HepG2 (cell line): ENCODE results near the gene CHKA. TPM values are rescaled to one million over a fixed set of nuclear protein-coding genes. Genes with fewer than 3 reads are reported as not detected.

Experiments
- AGO2 ChIP-seq: fragments of 200-400 bp; formaldehyde crosslinking; optimal IDR thresholded peaks from 2 replicates; pipeline ENCODE3; 2017; ENCODE audit warnings: mild to moderate bottlenecking, low read depth, low read length, moderate library complexity
- DDIT3 ChIP-seq: sonication (generic); formaldehyde crosslinking; IDR thresholded peaks from 2 replicates; pipeline ENCODE4 v1.4.0; 2020; ENCODE audit warnings: mild to moderate bottlenecking, missing genetic modification reagents
- FOSL2 ChIP-seq: sonication (generic); formaldehyde crosslinking; IDR thresholded peaks from 2 replicates; pipeline ENCODE4 v1.4.0; 2020; ENCODE audit warnings: missing genetic modification reagents
- KDM1A ChIP-seq: IDR thresholded peaks from 2 replicates; pipeline ENCODE4 v1.6.1; 2016; ENCODE audit warnings: missing compliant biosample characterization
- NR2F6 ChIP-seq, 2 experiments: IDR thresholded peaks; 2 replicates each; pipeline ENCODE4 v1.6.1; 2016; ENCODE audit warnings: antibody characterized with exemption in 1 of 2, mild to moderate bottlenecking in 1 of 2
- PAX8 ChIP-seq: sonication (generic); formaldehyde crosslinking; IDR thresholded peaks from 2 replicates; pipeline ENCODE4 v1.8.0; 2022; ENCODE audit warnings: mild to moderate bottlenecking, missing genetic modification reagents, borderline replicate concordance
- ZFP36 ChIP-seq: fragments of 150-350 bp; IDR thresholded peaks from 2 replicates; pipeline ENCODE4 v1.6.1; 2018; ENCODE audit warnings: borderline replicate concordance, low read length, low read depth; ENCODE audit not compliant: partially characterized antibody
- ZKSCAN5 ChIP-seq: sonication (generic); formaldehyde crosslinking; IDR thresholded peaks from 2 replicates; pipeline ENCODE4 v1.5.1; 2020; ENCODE audit warnings: mild to moderate bottlenecking, missing genetic modification reagents
- ZMYM3 ChIP-seq: sonication (generic); formaldehyde crosslinking; IDR thresholded peaks from 2 replicates; pipeline ENCODE4 v1.5.1; 2020; ENCODE audit warnings: mild to moderate bottlenecking, missing genetic modification reagents
- ZNF326 ChIP-seq: sonication (generic); formaldehyde crosslinking; IDR thresholded peaks from 2 replicates; pipeline ENCODE4 v1.4.0; 2020; ENCODE audit warnings: missing genetic modification reagents, borderline replicate concordance
- ZSCAN25 ChIP-seq: sonication (generic); formaldehyde crosslinking; IDR thresholded peaks from 2 replicates; pipeline ENCODE4 v1.8.0; 2022; ENCODE audit warnings: mild to moderate bottlenecking, missing genetic modification reagents
- polyA plus RNA-seq, 8 experiments: library from polyadenylated mRNA; depleted of rRNA in 3 of 8; stranded (reverse) in 7 of 8; unstranded in 1 of 8; fragments of >200 nt; fragmentation: Illumina TruSeq in 4 of 8; extraction: Trizol in 4 of 8; gene quantifications; 2 replicates each; pipeline versions ENCODE4 v1.2.1 to v1.2.3, GENCODE V29; 2011 to 2016; ENCODE audit warnings: low read depth in 4 of 8, missing spikeins in 1 of 8, mixed read lengths in 1 of 8; ENCODE audit not compliant: insufficient read depth in 1 of 8
- total RNA-seq, 5 experiments: library from RNA; depleted of rRNA; stranded (reverse); fragments of >200 nt; fragmentation: Illumina TruSeq; extraction: Trizol; gene quantifications; 2 replicates each; pipeline ENCODE4 v1.2.3, GENCODE V29; 2016; ENCODE audit warnings: low read depth in 1 of 5
- TF ChIP-seq, protein P1 (sequence below): sonication (generic); formaldehyde crosslinking; IDR thresholded peaks from 2 replicates; pipeline ENCODE4 v1.5.0; 2020; ENCODE audit warnings: mild to moderate bottlenecking, missing genetic modification reagents
- TF ChIP-seq, protein P2 (sequence below): sonication (generic); formaldehyde crosslinking; IDR thresholded peaks from 2 replicates; pipeline ENCODE4 v1.4.0; 2020; ENCODE audit warnings: missing genetic modification reagents
- TF ChIP-seq, protein P3 (sequence below): IDR thresholded peaks from 2 replicates; pipeline ENCODE4 v1.6.1; 2016; ENCODE audit warnings: control low read depth

Gene CHKA
- total and polyA plus RNA-seq, 2 of the 13 experiments (the other 11 are each of a cell fraction or from before 2014, with no cell fraction given) = 71.6 to 92.7 TPM

GRCh38 chr11:68014157-68014946 lies 106.8 kb downstream of the CHKA start (continued):
- TF ChIP-seq, protein P1, sequence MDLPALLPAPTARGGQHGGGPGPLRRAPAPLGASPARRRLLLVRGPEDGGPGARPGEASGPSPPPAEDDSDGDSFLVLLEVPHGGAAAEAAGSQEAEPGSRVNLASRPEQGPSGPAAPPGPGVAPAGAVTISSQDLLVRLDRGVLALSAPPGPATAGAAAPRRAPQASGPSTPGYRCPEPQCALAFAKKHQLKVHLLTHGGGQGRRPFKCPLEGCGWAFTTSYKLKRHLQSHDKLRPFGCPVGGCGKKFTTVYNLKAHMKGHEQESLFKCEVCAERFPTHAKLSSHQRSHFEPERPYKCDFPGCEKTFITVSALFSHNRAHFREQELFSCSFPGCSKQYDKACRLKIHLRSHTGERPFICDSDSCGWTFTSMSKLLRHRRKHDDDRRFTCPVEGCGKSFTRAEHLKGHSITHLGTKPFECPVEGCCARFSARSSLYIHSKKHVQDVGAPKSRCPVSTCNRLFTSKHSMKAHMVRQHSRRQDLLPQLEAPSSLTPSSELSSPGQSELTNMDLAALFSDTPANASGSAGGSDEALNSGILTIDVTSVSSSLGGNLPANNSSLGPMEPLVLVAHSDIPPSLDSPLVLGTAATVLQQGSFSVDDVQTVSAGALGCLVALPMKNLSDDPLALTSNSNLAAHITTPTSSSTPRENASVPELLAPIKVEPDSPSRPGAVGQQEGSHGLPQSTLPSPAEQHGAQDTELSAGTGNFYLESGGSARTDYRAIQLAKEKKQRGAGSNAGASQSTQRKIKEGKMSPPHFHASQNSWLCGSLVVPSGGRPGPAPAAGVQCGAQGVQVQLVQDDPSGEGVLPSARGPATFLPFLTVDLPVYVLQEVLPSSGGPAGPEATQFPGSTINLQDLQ (CRISPR knock-in tag) = no peak
- TF ChIP-seq DDIT3 (CRISPR knock-in tag) = no peak
- TF ChIP-seq, protein P2, sequence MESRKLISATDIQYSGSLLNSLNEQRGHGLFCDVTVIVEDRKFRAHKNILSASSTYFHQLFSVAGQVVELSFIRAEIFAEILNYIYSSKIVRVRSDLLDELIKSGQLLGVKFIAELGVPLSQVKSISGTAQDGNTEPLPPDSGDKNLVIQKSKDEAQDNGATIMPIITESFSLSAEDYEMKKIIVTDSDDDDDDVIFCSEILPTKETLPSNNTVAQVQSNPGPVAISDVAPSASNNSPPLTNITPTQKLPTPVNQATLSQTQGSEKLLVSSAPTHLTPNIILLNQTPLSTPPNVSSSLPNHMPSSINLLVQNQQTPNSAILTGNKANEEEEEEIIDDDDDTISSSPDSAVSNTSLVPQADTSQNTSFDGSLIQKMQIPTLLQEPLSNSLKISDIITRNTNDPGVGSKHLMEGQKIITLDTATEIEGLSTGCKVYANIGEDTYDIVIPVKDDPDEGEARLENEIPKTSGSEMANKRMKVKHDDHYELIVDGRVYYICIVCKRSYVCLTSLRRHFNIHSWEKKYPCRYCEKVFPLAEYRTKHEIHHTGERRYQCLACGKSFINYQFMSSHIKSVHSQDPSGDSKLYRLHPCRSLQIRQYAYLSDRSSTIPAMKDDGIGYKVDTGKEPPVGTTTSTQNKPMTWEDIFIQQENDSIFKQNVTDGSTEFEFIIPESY (CRISPR knock-in tag) = peak; percentile 95
- no peak for TF ChIP-seq ZKSCAN5 (CRISPR knock-in tag)
- TF ChIP-seq PAX8 = no peak
- TF ChIP-seq, protein P3, sequence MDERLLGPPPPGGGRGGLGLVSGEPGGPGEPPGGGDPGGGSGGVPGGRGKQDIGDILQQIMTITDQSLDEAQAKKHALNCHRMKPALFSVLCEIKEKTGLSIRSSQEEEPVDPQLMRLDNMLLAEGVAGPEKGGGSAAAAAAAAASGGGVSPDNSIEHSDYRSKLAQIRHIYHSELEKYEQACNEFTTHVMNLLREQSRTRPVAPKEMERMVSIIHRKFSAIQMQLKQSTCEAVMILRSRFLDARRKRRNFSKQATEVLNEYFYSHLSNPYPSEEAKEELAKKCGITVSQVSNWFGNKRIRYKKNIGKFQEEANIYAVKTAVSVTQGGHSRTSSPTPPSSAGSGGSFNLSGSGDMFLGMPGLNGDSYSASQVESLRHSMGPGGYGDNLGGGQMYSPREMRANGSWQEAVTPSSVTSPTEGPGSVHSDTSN (CRISPR knock-in tag) = no peak
- no peak for TF ChIP-seq ZNF326 (CRISPR knock-in tag)
- TF ChIP-seq ZMYM3 (CRISPR knock-in tag) = peak; percentile 20; the same call in 1 of the 2 replicates
- no peak for TF ChIP-seq KDM1A (CRISPR knock-in tag)
- TF ChIP-seq ZFP36 = peak; percentile 82
- TF ChIP-seq AGO2 = peak; percentile 29
- TF ChIP-seq FOSL2 (CRISPR knock-in tag) = peak; percentile 65
- TF ChIP-seq NR2F6 (IDR thresholded peaks at IDR 0.05) = no peak
- 0 out of 2 replicates have a peak, but pooled peaks have one; percentile 16 for TF ChIP-seq NR2F6 (CRISPR knock-in tag; IDR thresholded peaks at IDR 0.05)
- TF ChIP-seq ZSCAN25 (CRISPR knock-in tag) = peak; percentile 95
- TF ChIP-seq, all 625 proteins: peak for 10
